ENCODE measurements around the gene UPK3A.

DNA sequence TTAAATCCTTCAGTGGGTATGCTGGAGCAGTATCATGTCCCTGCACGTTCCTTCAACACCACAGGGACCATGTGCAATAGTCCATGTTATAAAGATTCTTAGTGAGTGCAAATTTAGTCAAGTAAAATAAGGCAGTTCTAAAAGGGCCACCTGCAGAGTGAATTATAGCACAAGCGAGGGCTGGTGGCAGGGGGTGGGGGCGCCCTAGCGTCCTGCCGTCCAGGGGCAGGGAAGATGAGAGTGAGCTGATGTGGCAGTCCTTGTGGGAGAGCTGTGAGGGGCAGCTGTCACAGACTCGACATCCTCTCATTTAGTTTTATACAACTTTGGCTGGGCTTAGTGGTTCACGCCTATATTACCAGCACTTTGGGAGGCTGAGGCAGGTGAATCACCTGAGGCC, 54.0 kb downstream of the UPK3A start:
- no peak for TF ChIP-seq CTCF (IDR thresholded peaks at IDR 0.05)
- no peak for TF ChIP-seq POLR2AphosphoS5 (IDR thresholded peaks at IDR 0.05)
- no peak for TF ChIP-seq POLR2A (IDR thresholded peaks at IDR 0.05; ENCODE audit: low read depth)
